HG03159 (cell line): Measurements from ENCODE around the gene RRP15.
"Not testable (repeated sequence)": the region's sequence is repeated elsewhere in the genome, so short reads cannot be mapped to it uniquely, and the experiment has no call there.

ENCODE experiments used
- ATAC-seq: cut with Tn5 transposase; IDR thresholded peaks from one replicate; pipeline ENCODE4 v1.9.1; 2021; ENCODE audit warnings: mild to moderate bottlenecking, moderate library complexity; ENCODE audit not compliant: unreplicated experiment

Gene RRP15

DNA sequence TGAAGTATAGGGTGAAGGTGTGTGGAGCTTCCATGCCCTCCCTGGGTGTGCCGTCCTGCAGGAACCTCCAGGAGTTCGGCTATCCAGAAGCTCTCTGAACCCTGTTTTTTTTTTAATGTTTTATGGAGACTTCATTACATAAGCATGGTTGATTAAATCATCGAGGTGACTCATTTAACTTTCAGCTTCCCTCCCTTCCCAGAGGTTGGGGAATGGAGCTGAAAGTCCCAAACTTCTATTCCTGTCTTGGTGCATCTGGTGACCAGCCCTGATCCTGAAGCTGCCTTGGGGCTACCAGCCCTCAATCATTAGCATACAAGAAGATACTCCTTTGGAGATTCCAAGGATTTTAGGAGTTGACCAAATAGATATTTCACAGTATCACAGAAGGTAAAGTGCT is 9.5 kb downstream of the RRP15 start:
- ATAC-seq, result no peak

DNA sequence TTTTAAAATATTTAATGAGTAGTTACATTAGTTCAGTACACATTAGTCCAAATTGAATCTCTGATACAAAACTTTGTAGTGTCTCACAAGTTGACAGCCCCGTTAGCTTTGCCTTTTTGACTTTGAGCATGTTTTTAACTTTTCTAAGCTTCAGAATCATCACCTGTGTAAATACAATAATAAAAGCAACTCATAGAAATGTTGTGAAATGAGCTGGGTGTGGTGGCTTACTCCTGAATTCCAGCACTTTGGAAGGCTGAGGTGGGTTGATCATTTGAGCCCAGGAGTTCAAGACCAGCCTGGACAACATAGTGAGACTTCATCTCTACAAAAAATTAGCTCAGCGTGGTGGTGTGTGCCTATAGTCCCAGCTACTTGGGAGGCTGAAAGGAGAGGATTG is 11.1 kb downstream of the RRP15 start:
- ATAC-seq, result no peak

DNA sequence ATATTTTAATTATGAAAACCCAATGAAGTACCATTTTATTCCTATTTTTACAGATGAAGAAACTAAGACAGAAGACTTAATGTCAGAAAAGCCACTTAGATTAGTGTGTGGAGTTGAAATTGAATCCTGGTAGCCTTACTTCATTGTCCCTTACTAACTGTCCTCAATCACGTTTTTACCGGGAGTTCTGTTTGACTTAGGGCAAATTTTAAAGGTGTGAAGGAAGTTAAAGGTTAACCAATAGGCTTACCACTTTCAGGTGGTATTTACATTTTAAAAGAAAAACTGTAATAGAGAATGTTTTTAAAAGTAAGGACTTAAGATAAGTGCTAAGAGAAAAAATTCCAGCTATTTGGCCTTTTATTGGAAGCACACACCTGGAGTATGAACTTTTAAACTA is 12.4 kb downstream of the RRP15 start:
- no peak for ATAC-seq

DNA sequence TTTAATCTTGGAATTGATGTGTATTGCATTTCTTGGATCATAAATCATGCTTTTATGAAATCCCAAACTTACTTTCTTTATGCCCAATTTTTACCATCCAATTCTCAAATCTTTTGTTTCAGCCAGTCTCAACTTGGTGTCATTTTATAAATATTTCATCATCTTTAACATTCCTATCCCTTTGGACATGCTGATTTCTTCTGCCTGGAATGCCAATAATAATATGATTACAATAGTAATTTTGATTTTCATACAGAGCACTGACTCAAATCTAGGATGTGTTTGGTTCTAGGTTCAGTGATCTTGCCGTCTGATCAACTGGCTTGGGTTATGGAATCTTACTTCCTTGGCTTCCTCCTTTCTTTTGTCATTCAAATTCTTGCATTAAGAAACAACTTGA is 12.8 kb downstream of the RRP15 start:
- ATAC-seq, result no peak

DNA sequence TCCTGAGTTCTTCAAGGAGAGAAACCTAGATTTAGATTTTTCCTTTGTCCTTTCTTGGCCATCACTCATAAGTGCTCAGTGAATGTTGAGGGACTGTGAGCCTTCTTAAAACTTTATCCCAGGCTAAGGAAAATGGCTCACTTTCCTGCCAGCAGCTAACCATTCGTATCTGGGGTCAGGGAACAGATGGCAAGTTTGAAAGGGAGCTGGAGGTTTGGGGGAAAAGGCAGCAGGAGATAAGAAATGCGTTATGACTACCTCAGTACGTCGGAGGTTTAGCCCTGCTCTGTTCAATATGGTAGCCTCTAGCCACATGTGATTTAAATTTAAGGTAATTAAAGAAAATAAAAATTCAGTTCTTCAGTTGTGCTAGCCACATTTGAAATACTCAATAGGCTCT is 13.3 kb downstream of the RRP15 start:
- no peak for ATAC-seq

DNA sequence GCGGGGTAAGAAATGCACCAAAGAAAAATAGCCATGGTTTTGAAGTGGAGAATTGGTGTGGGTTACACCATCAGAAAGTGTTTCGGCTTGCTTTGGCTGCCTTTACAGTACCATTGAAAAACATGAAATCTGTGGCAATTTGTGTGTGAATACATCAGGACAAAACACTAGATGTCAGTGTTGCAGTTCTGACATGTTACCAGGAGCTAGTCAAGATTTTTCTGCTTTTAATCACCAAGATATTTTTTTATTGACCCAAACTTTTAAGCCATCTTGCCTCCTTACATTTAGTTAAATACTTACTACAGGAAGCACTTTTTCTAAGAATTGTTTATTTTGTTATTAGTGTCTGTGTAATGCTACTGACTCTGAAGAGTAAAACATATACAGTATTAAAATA is 14.3 kb downstream of the RRP15 start:
- ATAC-seq, result peak; percentile 65

DNA sequence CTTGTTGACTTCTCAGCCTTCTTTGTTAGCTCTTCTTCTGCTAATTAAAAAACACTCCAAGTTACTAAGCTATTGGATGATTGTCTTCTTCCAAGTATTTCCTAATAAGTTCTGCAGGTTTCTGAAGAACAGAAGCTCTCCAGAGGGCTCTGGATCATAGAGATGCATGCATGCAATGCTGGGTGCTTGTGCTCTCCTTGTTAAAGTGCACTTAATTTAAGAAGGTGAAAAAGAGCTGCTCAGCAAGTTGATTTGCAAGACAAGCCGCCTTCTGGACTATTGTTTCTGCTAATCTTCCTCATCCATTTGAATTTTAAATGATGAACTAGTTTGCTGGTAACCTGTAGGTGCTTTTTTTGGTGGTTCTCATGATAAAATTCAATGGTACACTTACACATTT is 16.1 kb downstream of the RRP15 start:
- ATAC-seq, result no peak

DNA sequence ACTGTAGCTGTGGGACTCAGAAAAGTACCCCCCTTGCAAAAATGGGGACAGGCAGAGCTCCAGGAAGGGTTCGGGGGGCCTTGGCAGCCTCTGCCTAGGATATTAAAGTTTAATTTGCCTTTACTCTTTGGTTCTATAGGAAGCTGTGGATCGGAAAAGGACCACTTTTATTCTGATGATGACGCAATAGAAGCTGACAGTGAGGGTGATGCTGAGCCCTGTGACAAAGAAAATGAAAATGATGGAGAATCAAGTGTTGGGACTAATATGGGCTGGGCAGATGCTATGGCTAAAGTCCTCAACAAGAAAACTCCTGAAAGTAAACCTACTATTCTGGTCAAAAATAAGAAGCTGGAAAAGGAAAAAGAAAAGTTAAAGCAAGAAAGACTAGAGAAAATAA is 17.1 kb downstream of the RRP15 start:
- no peak for ATAC-seq

DNA sequence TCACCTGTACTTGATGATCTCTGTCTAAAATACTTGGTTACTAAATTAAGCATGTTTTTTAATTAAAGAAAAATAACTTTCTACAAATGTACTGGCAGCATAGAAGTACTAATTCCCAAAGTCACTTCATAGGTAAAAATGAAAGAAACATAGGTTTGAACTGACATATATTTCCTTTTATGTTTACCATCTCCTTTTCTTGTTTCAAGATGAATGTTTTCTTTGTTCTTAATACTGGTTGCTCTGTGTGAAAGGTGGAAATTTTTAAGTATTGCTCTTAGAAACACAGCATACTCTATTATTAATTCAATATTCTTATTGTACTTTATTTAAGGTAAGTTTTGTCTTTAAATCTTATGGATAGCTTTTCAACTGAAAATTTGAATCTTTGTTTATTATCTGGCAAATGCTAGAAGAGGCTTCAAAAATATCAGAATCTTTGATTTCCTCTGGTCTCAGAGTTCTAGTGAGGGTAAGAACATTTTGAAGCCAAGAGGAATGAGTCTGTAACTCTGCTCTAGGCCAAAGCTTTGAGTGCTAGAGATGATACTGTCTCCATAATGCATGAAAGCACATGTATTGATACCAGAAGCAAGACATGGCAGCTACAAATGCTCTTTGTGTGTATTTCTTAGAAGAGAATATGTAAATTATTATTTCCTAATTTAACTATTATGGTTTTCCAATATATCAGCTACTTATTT is 18.2 kb downstream of the RRP15 start:
- ATAC-seq, result no peak

DNA sequence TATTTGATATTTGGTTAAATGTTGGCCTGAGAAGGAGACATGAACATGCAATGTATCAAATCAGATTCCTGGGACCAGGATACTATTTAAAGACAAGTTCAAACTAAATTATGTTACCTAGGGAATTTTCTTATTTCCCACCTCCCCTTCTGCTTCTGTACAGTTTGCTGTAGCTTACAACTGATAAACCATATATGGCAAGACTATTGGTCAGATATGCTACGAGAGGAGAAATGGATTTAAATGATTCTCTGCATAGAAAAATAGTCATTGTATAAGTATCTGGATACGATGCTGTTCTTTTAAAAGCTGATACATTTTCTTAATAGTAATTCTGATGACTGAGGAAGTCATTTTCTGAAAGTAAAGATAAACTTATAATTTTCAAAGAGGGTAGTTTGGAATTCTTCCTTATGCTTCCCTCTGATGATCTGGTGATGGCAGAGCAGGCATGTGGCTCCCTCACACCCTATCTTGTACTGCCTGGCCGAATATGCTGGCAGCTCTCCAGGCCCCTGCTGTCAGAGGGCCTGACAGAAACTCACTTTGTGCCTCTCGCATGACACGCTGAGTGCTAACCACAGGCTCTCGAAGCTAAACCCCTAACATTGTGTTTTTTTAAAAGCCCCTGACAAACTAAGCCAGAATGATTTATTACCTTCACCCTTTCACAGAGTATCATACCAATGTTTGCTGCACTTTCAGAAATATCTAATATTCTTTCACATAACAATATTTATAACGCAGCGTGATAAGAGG is 19.4 kb downstream of the RRP15 start:
- ATAC-seq, result no peak

DNA sequence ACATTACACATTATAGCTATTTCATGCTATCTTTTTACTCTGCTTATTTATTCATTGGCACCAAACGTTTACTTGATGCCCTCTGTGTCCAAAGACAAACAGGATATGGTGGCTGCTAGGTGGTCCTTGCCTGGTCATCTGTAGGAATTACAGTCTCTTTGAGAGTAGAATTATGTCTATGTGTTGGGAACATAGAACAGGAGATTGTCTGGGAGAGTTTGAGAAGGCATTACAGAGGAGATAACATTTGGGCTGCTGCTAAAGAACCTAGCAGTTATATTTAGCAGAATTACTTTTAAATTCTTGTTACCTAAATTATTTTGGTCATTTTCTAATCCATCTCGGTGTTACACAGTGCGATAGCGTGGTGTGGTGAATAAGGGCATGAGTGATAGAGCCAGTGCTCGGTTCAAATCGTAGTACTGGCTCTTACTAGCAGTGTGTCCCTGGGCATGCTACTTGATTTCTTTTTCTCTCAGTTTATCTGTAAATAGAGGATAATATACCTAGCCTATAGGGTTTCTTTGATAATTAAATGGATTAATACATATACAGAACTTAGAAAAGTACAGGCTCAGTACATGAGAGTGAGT is 20.5 kb downstream of the RRP15 start:
- ATAC-seq, result no peak

DNA sequence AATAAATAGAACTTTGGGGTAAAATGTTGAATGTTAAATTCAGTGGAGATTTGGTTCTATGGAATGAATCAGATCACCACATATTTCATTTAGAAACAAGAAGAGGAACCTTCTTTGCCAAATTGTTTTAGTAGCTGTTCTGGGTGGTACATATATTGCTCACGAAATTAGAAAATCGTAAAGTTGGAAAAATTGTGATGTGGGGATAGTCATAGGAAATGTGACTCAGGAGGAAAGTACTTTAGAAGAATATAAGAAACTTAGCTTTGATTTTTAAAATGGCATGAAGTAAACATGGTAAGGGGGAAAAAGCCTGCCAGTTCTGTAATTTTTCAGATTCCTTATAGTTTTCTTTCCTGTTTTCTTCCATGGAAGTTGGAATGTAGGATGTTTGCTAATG is 27.4 kb downstream of the RRP15 start:
- ATAC-seq, result no peak

DNA sequence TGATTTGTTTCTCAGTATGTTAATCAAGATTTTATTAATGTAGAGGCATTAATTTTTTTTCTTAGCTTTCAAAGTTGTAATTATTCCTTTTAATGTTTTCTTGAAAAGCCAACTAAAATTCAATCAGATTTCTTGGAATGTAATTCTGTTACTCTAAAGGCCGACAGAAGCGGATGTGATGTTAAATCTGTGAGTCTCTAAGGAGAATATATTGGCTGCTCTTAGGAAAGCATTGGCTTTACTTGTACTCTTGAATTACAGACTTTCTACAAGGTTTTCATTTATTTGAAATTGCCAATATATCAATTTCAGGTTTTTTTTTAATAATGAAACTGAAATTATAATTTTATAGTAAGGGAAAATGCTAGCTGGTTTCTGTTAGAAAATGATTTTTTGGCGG is 29.2 kb downstream of the RRP15 start:
- no peak for ATAC-seq

DNA sequence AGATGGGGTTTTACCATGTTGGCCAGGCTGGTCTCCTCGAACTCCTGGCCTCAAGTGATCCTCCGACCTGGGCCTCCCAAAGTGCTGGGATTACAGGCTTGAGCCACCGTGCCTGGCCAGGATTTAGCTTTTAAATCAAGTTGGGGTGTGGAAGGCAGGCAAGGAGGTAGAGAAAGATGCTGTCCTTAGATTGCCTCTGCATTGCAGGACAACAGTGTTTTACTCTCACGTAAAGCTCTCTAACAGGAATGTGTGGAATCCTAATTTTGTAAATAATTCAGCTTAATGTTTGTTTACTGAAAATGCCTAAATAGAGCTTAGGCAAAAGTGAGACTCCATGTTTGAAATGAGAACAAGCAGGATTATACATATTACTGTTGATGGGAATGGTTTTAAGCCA is 30.5 kb downstream of the RRP15 start:
- ATAC-seq, result no peak

DNA sequence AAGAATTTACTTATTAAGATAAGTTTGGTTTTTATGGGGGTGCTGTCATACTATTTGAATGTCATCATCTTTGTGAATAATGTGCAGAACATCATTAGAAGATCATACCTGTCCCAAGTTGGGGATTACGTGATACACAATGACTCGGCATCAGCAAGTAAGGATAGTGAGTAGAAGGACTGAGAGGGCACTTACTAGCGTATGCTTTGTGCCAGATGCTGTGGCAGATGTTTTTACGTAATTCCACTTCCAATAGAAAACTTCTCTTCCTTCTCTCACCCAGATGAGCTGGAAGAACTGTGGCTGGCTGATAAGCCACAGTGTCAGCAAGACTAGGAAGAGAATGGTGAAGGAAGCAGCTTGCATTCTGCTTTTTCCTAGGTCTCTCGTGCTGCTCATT is 32.0 kb downstream of the RRP15 start:
- no peak for ATAC-seq

DNA sequence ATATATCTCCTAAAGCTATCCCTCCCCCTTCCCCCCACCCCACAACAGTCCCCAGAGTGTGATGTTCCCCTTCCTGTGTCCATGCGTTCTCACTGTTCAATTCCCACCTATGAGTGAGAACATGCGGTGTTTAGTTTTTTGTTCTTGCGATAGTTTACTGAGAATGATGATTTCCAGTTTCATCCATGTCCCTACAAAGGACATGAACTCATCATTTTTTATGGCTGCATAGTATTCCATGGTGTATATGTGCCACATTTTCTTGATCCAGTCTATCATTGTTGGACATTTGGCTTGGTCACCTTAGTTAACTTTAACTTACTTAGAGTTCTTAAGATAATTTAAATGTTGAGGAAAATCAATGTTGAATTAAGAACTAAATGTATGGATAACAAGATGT is 35.1 kb downstream of the RRP15 start:
- ATAC-seq, result not testable (repeated sequence)

DNA sequence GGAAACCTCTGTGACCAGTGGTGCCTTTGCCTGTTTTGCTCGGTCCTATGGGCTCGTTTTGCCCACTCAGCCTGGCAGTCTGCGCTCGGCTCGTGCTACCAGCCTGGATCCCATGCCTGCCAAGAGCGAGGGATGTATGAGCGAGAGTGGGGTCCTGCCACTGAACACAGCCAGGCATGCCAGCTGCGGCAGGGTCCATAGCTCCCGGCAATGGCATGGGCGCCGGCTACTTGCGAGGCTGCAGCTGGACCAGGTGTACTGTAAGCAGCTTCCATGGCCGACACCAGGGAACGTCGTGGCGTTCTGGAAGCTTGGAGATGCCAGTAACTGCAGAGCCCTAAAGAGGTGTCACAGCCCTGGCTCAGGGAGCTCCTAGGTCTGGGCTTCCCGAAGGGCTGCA is 37.7 kb downstream of the RRP15 start:
- ATAC-seq, result no peak

DNA sequence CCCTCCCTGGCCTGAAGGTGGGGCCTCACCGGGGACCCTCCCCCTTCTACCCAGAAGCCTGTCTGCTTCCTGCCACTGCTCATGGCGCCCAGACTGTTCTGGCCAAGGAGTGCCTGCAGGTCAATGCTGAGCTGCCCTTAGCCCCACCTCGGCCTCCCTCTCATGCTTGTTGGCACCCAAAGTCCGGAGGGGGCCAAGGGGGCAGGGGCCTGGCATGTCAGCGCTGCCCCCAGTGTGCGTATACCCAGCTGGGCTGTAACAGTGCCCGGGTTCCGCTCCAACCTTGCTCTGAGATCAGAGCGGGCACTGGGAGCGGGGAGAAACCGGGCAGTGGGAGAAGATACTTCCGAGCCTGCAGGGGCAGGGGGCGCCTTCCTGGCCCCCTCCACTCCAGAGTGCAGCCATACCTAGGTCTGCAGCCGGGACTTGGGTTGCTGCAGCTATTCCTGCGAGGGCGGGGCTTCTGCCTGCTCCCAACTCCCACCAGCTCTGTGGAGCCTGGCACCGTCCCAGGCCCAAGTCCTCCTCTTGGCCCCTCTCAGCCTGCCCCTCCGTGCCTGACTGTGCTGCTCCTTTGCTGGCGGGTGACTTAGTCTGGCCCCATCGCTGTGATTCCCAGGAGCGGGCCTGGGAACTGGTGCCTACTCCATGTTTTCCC is 38.6 kb downstream of the RRP15 start:
- ATAC-seq, result no peak

DNA sequence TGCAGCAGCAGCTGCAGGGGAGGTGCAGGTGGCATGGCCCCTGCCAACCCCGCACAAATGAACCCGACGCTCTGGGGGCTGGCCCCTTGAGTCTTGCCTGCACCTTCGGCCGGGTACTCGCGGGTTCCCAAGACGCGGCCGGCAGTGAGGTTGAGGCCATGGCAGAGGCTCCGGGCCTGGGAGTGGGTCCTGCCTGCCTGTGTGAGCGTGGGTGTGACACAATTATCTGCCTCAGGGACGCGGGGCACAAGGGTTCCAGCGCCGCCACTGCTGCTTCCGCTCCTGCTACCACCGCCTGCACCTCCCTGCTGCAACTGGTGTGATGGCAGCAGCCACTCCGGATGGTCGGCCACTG is 39.1 kb downstream of the RRP15 start:
- no peak for ATAC-seq

DNA sequence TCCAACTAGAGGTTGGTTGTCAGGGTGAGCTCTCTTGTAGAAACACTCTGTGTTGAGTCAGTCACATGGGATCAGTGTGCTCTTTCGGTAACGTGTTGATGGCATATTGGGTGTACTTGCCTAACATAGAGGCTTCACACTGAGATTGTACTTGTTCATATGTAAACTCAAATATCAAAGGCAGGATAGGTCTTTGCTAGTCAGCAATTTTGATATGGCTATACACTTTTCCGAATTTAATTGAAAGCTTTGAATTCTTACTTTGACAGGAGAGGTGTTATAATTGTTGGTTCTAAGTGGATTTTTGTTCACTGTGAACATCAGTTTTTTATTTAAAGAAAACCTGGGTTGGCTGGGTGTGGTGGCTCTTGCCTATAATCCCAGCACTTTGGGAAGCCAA is 43.7 kb downstream of the RRP15 start:
- ATAC-seq, result no peak

DNA sequence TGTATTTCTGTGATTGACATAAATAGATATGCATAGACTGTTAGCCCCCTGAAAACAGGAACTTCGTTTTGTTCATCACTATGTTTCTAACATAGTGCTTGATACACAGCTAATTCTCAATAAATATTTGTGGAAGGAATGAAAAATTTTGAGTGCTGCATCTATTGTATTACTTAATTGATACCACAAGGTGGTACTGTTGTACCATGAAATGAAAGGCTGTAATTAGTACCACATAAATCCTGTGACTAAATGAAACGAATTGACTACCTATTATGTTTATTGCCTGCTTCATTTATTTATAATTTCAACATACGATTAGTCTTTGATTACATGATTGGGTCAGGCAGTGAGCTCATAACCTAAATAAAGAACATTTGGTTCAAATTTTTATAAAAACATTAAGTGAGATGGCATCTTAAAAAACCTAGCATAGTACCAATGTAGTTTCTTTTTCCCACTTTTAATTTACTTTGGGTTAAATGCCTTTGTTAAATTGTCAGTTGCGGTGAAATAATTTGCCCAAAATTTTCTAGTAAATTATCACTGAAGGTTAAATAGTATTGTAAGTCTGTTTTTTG is 45.0 kb downstream of the RRP15 start:
- ATAC-seq, result peak; percentile 77

DNA sequence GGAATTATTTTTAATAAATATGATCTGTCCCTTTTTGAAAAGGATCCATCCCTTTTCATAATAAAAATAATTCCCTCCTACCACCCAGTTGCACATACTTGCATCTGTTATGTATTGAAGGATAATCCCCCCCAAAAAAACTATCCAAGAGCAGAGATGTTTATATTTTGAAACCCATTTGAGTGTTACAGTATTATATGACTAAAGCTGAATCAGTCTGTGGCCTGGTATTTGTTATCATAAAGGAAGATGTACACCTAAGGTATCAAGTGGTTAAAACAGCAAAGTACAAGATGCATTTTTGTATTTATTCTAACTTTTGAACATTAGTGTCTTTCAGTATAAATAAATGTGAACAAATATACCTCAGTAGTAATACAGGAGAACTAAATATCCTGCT is 47.3 kb downstream of the RRP15 start:
- no peak for ATAC-seq
